Measurements from ENCODE around the gene NDUFAF8. TPM values are rescaled to one million over a fixed set of nuclear protein-coding genes. Genes with fewer than 3 reads are reported as not detected.
A peak's percentile ranks its signal among the peaks of the same experiment; 100 is the strongest.
"Not testable (repeated sequence)": the region's sequence is repeated elsewhere in the genome, so short reads cannot be mapped to it uniquely, and the experiment has no call there.

NDUFAF8 gene
- polyA plus RNA-seq, 4 donors: 42.8 to 68.4 (median 55.4) TPM

DNA sequence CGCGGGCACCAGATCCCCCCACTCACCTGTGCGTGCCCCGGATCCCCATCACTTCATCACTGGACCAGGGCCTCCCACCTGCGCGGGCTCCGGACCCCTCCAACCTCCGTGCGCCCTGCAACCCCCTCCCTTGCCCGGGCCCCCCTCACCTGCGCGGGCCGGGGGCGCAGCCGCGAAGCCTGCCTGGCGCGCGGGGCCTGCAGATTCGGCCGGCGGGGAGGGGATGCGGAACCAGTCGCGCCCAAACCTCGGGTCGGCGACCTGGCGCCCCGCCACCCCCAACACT is 16.6 kb upstream of the NDUFAF8 start:
- no peak for DNase-seq (ENCODE audit: low read depth in 4 of 4, low spot score in 2 of 4)

- peak; percentile 88 to 94 (median 92) for DNase-seq (ENCODE audit: low read depth in 4 of 4, low spot score in 2 of 4)
Measured at GRCh38 chr17:81222906-81223761, 16.0 kb upstream of the NDUFAF8 start, which contains the start of gene CEP131. Gene CEP131 (minus strand): TSS chr17:81222965. CDS start chr17:81220056, 2,909 bp downstream.

DNA sequence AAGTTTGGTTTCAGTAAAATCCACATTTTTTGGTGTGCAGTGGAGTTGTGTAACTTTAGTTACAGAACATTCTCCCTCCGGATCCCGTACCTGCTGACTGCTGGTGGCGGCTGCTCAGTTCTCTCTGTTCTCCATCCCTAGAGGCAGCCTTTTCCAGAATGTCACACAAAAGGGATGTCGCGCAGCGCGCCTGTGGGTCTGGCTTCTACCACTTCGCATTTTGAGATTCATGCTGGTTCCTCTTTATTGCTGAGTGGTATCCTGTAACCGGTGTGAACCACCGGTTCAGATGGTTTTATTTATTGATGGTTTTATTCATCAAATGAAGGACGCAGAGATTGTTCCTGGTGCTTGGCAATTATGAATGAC is 15.4 kb upstream of the NDUFAF8 start:
- no peak for DNase-seq (ENCODE audit: low read depth in 4 of 4, low spot score in 2 of 4)

DNA sequence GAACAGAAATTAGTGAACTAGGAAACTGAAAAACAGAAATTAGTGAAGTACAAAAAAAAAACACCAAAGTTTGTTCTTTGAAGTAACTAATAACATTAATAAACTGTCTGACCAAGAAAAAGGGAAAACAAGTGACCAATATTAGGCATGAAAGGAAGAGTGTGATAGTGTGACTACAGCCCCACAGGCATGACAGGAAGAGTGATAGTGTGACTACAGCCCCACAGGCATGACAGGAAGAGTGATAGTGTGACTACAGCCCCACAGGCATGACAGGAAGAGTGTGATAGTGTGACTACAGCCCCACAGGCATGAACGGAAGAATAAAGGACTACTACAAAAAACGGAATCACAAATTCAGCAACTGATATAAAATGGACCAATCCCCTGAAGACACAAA is 11.5 kb upstream of the NDUFAF8 start:
- not testable (repeated sequence) for DNase-seq (ENCODE audit: low read depth in 4 of 4, low spot score in 2 of 4)

DNA sequence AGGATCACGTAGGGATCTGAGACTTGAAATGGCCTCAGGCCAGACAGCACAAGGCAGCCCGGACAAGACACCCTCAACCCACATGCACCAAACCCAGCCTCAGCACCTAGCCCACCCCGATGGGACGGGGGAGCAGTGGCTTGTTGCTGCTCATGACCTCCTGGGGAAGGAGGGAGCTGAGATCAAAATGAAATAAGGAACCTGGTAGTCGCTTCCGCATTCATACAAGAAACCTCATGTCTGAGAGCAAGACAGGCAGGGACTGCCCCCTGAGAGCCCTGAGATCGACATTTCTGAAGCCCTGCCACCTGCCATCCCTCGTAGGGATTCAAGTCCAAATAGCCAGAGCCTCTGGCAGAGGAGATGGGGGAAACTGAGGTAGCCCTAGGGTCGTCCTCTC is 10.7 kb upstream of the NDUFAF8 start:
- DNase-seq (ENCODE audit: low read depth in 4 of 4, low spot score in 2 of 4): no peak

DNA sequence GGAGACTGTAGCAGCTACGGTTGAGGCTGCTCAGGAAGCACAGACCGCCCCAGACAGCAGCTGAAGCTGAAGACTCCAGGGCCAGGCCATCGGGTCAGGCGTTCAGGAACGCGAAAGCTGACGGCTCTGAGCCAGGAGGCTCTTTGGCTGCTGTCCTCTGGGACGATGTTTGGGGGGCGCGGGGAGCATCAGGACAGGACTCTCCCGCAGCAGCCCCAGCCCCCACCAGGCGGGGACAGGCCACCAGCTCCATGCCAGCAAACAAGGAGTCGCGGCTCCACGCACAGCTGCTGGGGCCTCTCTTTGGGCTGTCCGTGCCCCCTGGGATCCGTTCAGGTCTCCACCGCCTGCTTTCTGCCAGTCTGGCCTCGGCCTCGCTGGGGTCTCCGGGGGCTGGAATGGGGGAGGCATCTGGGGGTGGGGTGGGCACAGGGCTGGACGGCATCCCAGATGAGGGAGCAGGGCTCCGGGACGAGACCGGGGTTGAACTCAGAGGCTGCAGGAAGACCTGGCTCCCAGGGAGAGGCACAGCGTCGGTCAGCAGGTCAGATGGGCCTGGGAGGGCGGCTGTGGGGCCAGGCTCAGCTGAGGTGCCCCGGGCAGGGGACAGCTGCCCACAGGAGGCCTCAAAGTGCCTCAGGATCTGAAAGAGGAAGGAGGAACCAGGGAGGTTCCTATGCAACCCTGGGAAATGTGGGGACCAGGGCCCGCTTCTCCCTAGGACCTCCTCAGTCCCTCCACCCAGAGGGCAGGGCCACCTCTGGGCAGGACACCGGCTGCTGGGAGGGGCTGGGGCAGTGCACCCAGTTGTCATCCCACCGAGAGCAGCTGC is 10.1 kb upstream of the NDUFAF8 start:
- DNase-seq (ENCODE audit: low read depth in 4 of 4, low spot score in 2 of 4): no peak

DNA sequence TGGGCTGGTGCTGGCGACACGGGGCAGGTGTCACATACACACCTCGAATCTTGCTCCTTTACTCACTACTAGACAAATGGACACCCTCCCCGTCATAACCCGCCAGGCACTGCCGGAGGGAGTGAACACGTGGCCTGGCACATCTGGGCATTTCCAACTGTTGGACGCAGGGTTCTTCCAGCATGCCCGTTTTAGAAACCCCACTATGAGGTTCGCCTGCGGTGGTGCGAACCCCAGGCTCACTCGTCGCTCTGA is 9.5 kb upstream of the NDUFAF8 start:
- DNase-seq (ENCODE audit: low read depth in 4 of 4, low spot score in 2 of 4): no peak

- DNase-seq (ENCODE audit: low read depth in 4 of 4, low spot score in 2 of 4): no peak
Measured at GRCh38 chr17:81230043-81230820, 8.9 kb upstream of the NDUFAF8 start.

DNA sequence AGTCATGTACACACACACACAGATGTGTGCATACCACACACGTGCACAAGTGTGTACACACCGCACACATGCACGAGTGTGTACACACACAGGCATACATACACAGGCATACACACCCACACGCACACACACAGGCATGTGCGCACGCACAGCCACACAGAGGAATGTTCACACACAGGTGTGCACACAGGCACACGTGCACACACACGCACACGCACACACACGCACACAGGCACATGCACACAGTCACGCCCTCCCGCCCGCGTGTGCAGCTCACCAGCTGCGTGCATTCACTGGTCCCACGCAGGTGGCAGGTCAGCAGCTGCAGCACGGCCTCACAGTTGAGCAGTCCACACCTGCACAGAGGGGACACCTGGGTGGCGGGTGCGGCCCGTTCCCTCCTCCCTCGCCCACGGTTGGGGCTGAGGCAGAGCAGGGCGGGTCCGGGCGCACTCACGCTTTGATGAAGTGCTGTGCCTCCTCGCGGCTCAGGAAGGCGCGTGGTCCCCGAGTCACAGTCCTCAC is 7.9 kb upstream of the NDUFAF8 start:
- DNase-seq (ENCODE audit: low read depth in 4 of 4, low spot score in 2 of 4): no peak

- DNase-seq (ENCODE audit: low read depth in 4 of 4, low spot score in 2 of 4): no peak
Measured at GRCh38 chr17:81231766-81232581, 7.1 kb upstream of the NDUFAF8 start.

GRCh38 chr17:81232616-81233241 is 6.4 kb upstream of the NDUFAF8 start:
- DNase-seq (ENCODE audit: low read depth in 4 of 4, low spot score in 2 of 4): no peak

GRCh38 chr17:81233316-81233715 is 5.8 kb upstream of the NDUFAF8 start:
- DNase-seq (ENCODE audit: low read depth in 4 of 4, low spot score in 2 of 4): no peak

- no peak for DNase-seq (ENCODE audit: low read depth in 4 of 4, low spot score in 2 of 4)
Measured at GRCh38 chr17:81233811-81234505, 5.2 kb upstream of the NDUFAF8 start.

- DNase-seq (ENCODE audit: low read depth in 4 of 4, low spot score in 2 of 4): no peak
Measured at GRCh38 chr17:81234506-81234855, 4.6 kb upstream of the NDUFAF8 start.

DNA sequence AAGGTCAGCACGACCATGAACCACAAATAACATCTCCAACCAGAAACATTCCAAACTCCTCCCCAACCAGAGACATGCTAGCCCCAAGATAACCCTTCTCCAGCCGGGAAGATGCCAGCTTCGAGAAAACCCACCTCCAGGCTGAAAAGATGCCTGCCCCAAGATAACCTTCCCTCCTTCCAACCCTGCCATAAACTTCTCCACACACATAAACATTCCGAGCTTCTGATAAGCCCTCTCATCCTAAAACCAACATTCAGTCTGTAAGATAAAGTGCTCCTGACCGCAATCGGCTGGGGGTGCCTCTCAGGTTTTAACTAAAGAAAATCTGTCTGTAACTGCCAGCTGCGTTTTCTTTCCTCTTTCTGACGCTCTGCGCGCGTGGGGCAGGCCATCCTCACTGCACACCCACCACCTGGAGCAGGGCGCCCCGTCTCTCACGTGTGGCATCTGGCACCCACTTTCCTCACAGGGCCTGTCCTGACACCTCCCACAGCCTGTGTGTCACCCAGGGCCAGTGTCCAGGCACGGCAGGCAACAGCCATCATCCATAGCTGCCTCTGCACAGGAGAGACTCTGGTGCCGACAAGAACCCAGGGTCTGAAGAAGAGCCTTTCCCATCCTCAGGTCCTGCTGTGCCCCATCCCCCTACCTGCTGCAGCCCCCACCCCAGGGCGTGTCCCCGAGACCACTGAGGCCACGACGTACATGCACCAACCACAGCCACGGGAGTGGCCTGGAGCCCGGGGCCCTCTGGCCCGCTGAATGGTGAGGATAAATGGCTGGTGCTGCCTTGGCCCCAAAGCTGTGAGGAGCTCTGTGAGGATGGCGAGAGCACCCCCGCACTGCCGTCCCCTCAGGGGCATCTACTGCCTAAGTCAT is 3.9 kb upstream of the NDUFAF8 start:
- DNase-seq (ENCODE audit: low read depth in 4 of 4, low spot score in 2 of 4): no peak

GRCh38 chr17:81235822-81236740 is 3.0 kb upstream of the NDUFAF8 start:
- DNase-seq (ENCODE audit: low read depth in 4 of 4, low spot score in 2 of 4): no peak

GRCh38 chr17:81236784-81237183 is 2.3 kb upstream of the NDUFAF8 start:
- DNase-seq (ENCODE audit: low read depth in 4 of 4, low spot score in 2 of 4): no peak

All from left renal cortex interstitium (tissue), 4 donors.